ENCODE data around the gene BSX. TPM values are rescaled to one million over a fixed set of nuclear protein-coding genes. Genes with fewer than 3 reads are reported as not detected.

Gene BSX
- total RNA-seq, 4 donors from 2014 or later, result not detected

DNA sequence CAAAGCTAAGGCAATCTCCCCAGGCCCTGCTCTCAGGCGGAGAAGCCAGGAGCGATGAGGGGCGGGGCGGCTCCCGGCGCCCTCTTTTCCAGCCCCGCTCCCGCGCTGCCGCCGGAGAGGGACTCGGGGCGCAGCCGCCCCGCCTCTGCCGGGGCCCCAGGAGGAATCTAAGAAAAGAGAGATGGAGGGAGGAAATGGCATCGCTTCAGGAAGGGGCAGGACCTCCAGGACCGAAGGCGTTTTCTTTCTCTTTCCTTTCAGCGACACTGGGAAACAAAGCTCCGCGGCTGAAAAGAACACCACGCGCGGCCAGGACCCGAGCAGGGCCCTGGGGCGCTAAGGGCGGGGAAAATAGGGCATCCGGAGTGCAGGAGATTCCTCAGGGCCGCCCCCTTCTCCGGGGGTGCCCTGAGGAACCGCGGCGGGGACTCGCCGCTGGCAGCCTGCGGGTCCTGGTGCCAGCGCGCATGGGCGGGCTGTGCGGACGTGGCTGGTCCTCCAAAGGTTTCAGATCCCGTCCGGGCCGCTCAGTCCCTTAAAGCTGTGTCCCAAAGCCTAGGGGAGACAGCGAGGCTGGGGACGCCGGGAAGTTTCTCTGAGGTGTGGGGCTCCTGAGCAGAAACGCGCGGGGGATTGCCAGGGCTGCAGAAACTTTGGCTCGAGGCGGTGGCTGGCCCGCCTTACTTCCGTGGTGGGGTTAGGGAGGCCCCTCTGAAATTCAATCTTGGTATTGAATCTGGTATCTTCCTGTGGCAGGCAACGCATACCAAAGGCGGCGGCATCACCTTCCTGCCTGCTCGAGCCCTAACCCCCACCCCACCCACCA, 2.8 kb upstream of the BSX start:
- Histone ChIP-seq H3K27ac (no peak overlapping the region), H3K4me3 (peak overlapping the region; percentile 28 to 73 (median 50)), H3K36me3 (no peaks in the 10 kb centered on the region), H3K27me3 (peaks cover 20 to 94% (median 46%) of the 10 kb centered on the region in 4 donors), H3K4me1 (peaks cover 11 to 22% (median 12%) of the 10 kb centered on the region in 3 donors), H3K9me3 (no peaks in the 10 kb centered on the region)
- 0 to 1% methylated on average over 10 to 21 of the region's 59 CpGs for WGBS, 2 donors
- no peak for DNase-seq
- TF ChIP-seq, protein P1, sequence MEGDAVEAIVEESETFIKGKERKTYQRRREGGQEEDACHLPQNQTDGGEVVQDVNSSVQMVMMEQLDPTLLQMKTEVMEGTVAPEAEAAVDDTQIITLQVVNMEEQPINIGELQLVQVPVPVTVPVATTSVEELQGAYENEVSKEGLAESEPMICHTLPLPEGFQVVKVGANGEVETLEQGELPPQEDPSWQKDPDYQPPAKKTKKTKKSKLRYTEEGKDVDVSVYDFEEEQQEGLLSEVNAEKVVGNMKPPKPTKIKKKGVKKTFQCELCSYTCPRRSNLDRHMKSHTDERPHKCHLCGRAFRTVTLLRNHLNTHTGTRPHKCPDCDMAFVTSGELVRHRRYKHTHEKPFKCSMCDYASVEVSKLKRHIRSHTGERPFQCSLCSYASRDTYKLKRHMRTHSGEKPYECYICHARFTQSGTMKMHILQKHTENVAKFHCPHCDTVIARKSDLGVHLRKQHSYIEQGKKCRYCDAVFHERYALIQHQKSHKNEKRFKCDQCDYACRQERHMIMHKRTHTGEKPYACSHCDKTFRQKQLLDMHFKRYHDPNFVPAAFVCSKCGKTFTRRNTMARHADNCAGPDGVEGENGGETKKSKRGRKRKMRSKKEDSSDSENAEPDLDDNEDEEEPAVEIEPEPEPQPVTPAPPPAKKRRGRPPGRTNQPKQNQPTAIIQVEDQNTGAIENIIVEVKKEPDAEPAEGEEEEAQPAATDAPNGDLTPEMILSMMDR (IDR thresholded peaks at IDR 0.05), result no peak
- TF ChIP-seq POLR2A (IDR thresholded peaks at IDR 0.05), result no peak
- intact Hi-C loops (cut with DNase I), result no loop called here

DNA sequence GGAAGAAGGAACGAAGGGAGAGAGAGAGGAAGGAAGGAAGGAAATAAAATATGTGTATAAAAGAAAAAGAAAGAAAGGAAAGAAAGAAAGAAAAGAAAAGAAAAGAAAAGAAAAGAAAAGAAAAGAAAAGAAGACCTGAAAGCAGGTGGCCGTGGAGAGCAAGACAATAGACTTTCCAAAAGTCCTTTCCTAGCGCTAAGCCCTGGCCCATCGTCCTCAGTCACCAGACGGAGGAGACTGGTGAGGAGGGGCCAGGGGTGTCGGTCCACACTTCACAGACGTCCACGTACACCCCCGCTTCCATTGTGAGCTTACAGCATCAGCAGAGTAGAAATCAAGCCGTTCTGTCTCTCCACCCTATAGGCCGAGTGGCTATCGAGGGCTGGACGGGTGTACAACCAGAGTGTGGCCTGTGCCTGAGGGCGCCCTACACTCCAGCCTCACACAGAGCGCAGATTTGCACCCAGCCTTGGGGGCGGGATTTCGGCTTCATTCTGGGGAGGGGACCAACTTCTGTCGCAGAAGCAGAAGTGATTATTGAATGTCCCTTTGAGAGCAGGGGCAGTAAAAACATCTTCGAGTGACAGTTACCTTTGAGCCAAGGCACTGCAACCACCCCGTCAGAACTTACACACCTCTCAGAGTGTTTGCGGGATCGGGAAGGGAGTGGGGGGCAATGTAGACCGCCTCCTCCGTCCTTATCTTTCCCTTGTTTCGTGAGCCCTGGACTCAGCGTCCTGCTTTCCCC, 2.0 kb upstream of the BSX start:
- 14 to 22% methylated on average over 19 to 24 of the region's 26 CpGs for WGBS, 2 donors
- TF ChIP-seq, protein P1 (IDR thresholded peaks at IDR 0.05), result no peak
- no peak for TF ChIP-seq POLR2A (IDR thresholded peaks at IDR 0.05)
- peaks cover 11 to 28% (median 12%) of the 10 kb centered on the region in 3 donors for H3K4me1 ChIP-seq
- H3K4me3 ChIP-seq, result peak overlapping the region; percentile 28 to 73 (median 50)
- DNase-seq, result no peak
- H3K27me3 ChIP-seq, result peaks cover 20 to 99% (median 50%) of the 10 kb centered on the region in 4 donors
- H3K27ac ChIP-seq, result no peak overlapping the region
- intact Hi-C loops (cut with DNase I), result no loop called here
- H3K9me3 ChIP-seq, result no peaks in the 10 kb centered on the region
- no peaks in the 10 kb centered on the region for H3K36me3 ChIP-seq

DNA sequence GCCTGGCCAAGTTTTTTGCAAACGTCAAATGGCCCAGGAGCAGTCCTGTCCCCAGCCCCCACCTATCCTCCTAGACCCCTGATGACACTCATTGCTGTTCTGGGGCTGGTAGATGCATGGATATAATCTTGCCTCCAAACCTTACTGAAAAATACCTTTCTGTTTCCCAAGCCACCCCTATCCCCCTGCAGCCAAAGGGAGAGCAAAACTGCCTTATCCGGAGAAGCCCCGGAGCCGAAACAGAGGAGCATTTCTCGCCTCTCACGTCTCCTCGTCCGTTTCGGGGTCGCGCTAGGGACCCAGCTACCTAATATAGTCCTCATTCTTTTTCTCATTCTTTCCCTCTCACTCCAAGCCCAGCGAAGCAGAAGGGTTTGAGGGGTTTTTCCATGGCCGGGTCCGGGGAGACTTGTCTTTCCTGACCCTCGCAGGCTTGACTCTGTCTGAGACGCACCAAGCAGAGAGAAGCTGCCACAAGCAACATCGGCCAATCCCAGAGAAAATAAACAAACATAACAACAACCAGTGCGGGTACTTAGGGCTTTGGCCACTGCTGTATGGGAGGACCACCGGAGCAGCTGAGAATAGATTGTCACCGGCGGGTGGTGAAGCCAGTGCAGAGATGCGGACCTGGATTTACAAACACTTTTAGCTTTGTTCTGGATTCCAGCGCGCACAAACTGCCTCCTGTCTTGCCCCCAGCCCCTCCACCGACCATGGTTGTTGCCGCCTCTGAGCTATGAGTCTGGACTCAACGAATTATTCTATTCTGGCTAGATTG, 1.6 kb downstream of the BSX start:
- intact Hi-C loops (cut with DNase I), result no loop called here
- 9 to 15% methylated on average over 16 to 27 of the region's 27 CpGs for WGBS, 2 donors
- DNase-seq, result no peak
- no peak overlapping the region for H3K27ac ChIP-seq
- H3K4me3 ChIP-seq, result no peak overlapping the region
- peaks cover 30 to 100% (median 59%) of the 10 kb centered on the region in 4 donors for H3K27me3 ChIP-seq
- no peaks in the 10 kb centered on the region for H3K36me3 ChIP-seq
- H3K4me1 ChIP-seq, result peaks cover 21 to 44% (median 21%) of the 10 kb centered on the region in 3 donors
- no peaks in the 10 kb centered on the region for H3K9me3 ChIP-seq
- TF ChIP-seq, protein P1 (IDR thresholded peaks at IDR 0.05), result no peak
- TF ChIP-seq POLR2A (IDR thresholded peaks at IDR 0.05), result no peak

DNA sequence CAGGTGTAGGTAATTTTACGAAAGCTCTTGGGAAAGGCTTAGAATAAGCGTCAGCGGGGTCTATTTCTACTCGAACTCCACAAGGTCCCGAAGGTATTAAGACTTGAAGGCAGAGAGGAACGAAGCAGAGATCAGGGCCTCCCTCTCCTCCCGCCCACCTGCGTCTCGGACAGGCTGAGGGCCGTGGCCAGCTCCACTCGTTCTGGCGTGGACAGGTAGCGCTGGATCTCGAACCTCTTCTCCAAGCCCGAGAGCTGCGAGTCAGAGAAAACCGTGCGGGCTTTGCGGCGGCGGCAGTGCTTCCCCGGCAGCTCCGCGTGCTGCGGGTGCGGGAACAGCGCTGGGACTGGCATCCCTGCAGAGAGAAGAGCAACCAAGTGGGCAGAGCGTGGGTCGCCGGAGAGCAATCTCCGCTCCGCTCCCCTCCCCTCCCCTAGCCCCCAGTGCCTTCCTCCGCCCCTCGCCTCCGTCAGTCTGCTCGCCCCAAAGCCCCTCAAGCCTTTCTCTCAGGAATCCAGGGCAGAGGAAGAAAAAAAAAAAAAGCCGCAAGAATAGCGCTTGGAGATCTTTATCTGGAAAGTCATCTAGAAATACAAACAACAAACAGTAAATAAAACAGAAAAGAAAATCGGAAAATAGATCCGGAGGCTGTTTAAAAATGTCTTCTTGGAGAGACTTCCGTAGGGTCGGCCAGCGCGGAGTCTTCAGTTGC, 2.4 kb downstream of the BSX start:
- Histone ChIP-seq H3K27me3 (peaks cover 22 to 100% (median 54%) of the 10 kb centered on the region in 4 donors), H3K4me1 (peaks cover 15 to 37% (median 15%) of the 10 kb centered on the region in 3 donors), H3K9me3 (no peaks in the 10 kb centered on the region), H3K4me3 (no peak overlapping the region), H3K27ac (no peak overlapping the region), H3K36me3 (no peaks in the 10 kb centered on the region)
- WGBS, 2 donors, result 15% methylated on average over 13 to 27 of the region's 44 CpGs
- no peak for DNase-seq
- no peak for TF ChIP-seq POLR2A (IDR thresholded peaks at IDR 0.05)
- TF ChIP-seq, protein P1 (IDR thresholded peaks at IDR 0.05), result no peak
- intact Hi-C loops (cut with DNase I), result no loop called here

Measured in esophagus squamous epithelium (tissue), 5 donors.